Mesothelial cell of epicardium (in vitro differentiated cells): Measurements from ENCODE around the gene SLC38A8. TPM values are rescaled to one million over a fixed set of nuclear protein-coding genes. Genes with fewer than 3 reads are reported as not detected.

Experiments used
- DNase-seq, 2 experiments: peaks; one replicate each; pipeline ENCODE4 v3.0.0; 2021; ENCODE audit warnings: low spot score in 2 of 2; ENCODE audit not compliant: unreplicated experiment in 2 of 2
- H3K27ac Mint-ChIP-seq: 2 replicates; pipeline ENCODE4 v1.8.0; 2021; ENCODE audit warnings: mixed read lengths
- H3K27me3 Mint-ChIP-seq: 2 replicates; pipeline ENCODE4 v1.8.0; 2021; ENCODE audit warnings: low read depth, mixed read lengths
- H3K36me3 Mint-ChIP-seq: 2 replicates; pipeline ENCODE4 v1.8.0; 2021; ENCODE audit warnings: mixed read lengths
- H3K4me1 Mint-ChIP-seq: 2 replicates; pipeline ENCODE4 v1.8.0; 2021; ENCODE audit warnings: mixed read lengths
- H3K4me3 Mint-ChIP-seq: 2 replicates; pipeline ENCODE4 v1.8.0; 2021; ENCODE audit warnings: mild to moderate bottlenecking, moderate library complexity, mixed read lengths
- H3K9me3 Mint-ChIP-seq: 2 replicates; pipeline ENCODE4 v1.8.0; 2021; ENCODE audit warnings: mixed read lengths
- total RNA-seq: library from RNA; stranded (reverse); gene quantifications from 3 replicates; pipeline ENCODE4 v1.2.1, GENCODE V29; 2021
- TF ChIP-seq, protein P1 (sequence below): fragments of 200-600 bp; sonication (generic); IDR thresholded peaks from one replicate; pipeline ENCODE4 v1.5.0; 2021; ENCODE audit warnings: antibody characterized with exemption; ENCODE audit not compliant: unreplicated experiment

Gene SLC38A8
- total RNA-seq, 1 donor from 2014 or later, result not detected

DNA sequence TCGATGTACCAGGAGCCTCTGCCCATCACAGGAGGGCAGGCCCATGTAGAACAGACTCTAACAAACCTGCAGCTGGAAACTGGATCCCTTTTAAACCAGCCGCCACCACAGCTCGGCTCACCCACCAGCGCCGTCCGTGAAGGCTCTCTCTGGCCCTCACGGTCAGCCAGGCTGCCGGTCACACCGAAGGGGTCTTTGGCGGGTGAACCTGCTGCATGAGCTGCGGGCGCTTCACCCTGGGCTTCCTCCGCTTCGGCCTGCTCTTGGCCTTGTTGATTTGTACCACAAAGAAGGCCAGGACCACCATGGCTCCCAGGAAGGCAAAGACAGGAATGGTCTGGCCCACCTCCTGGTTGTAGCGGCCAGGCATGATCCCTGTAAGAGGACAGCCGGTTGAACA is 11.7 kb upstream of the SLC38A8 start:
- H3K27me3 Mint-ChIP-seq, result no peaks in the 10 kb centered on the region
- no peak overlapping the region for H3K4me3 Mint-ChIP-seq
- DNase-seq, result no peak
- TF ChIP-seq, protein P1, sequence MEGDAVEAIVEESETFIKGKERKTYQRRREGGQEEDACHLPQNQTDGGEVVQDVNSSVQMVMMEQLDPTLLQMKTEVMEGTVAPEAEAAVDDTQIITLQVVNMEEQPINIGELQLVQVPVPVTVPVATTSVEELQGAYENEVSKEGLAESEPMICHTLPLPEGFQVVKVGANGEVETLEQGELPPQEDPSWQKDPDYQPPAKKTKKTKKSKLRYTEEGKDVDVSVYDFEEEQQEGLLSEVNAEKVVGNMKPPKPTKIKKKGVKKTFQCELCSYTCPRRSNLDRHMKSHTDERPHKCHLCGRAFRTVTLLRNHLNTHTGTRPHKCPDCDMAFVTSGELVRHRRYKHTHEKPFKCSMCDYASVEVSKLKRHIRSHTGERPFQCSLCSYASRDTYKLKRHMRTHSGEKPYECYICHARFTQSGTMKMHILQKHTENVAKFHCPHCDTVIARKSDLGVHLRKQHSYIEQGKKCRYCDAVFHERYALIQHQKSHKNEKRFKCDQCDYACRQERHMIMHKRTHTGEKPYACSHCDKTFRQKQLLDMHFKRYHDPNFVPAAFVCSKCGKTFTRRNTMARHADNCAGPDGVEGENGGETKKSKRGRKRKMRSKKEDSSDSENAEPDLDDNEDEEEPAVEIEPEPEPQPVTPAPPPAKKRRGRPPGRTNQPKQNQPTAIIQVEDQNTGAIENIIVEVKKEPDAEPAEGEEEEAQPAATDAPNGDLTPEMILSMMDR, result no peak
- H3K9me3 Mint-ChIP-seq, result no peaks in the 10 kb centered on the region
- H3K36me3 Mint-ChIP-seq, result peaks cover 46% of the 10 kb centered on the region
- H3K27ac Mint-ChIP-seq, result no peak overlapping the region
- H3K4me1 Mint-ChIP-seq, result no peaks in the 10 kb centered on the region

- TF ChIP-seq, protein P1, result no peak
- no peak overlapping the region for H3K4me3 Mint-ChIP-seq
- no peak for DNase-seq
- peaks cover 42% of the 10 kb centered on the region for H3K36me3 Mint-ChIP-seq
- H3K27ac Mint-ChIP-seq, result no peak overlapping the region
- no peaks in the 10 kb centered on the region for H3K9me3 Mint-ChIP-seq
- H3K27me3 Mint-ChIP-seq, result no peaks in the 10 kb centered on the region
- H3K4me1 Mint-ChIP-seq, result no peaks in the 10 kb centered on the region
These were observed 10.6 kb upstream of the SLC38A8 start for GRCh38 chr16:84053237-84053636.

- TF ChIP-seq, protein P1, result no peak
- Mint-ChIP-seq H3K9me3 (no peaks in the 10 kb centered on the region), H3K4me1 (no peaks in the 10 kb centered on the region), H3K27me3 (no peaks in the 10 kb centered on the region), H3K36me3 (peaks cover 33% of the 10 kb centered on the region), H3K27ac (no peak overlapping the region), H3K4me3 (no peak overlapping the region)
- no peak for DNase-seq
These were observed 9.6 kb upstream of the SLC38A8 start for GRCh38 chr16:84052071-84052622.

DNA sequence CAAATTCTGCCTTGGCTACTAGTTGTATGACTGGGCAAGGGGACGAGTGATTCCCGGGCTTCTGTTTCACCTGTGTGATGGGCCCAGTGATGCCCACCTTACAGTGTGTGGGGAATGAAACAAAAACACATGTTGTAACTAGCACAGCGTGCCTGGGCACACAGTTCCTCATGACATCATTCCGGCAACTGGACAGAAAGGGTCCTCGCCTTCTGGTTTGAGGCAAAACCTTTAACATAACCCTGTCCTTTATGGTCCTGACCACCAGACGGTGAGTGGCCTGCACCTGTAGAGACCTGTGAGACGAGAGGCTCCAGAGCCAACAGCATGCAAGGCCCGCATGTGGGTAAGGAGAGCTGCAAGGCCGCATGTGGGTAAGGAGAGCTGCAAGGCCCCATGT is 7.7 kb upstream of the SLC38A8 start:
- no peaks in the 10 kb centered on the region for H3K4me1 Mint-ChIP-seq
- no peaks in the 10 kb centered on the region for H3K9me3 Mint-ChIP-seq
- DNase-seq, result no peak
- H3K36me3 Mint-ChIP-seq, result peaks cover 23% of the 10 kb centered on the region
- TF ChIP-seq, protein P1, result no peak
- no peaks in the 10 kb centered on the region for H3K27me3 Mint-ChIP-seq
- no peak overlapping the region for H3K4me3 Mint-ChIP-seq
- no peak overlapping the region for H3K27ac Mint-ChIP-seq

DNA sequence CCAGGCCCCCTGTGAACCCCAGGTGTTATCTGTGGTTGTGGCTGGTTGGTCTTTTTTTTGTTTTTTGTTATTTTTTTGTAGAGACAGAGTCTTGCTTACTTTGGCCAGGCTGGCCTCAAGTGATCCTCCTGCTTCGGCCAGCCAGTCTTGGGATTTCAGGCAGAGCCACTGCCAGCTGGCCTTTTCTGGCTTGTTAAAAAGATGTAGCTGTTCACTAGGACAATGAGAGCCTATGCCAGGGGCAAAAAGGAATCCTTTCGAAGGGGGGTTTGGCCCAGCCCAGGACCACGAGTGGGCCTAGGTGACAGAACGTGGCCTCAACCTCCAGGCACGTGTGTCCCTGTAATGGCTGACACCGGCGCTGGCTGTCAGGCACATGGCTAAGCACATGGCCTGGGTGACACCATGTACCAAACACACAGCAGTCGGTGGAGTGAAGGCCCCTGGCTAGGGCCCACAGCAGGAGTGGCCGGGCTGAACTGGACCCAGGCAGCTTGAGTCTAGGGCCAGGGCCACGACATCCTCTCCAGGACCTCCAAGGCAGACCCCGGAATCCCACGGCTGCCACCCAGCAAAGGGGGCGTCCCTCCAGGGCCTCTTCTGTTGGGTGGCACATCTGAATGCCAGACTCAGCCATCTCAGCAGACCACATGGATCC is 6.9 kb upstream of the SLC38A8 start:
- Mint-ChIP-seq H3K4me3 (no peak overlapping the region), H3K27ac (no peak overlapping the region), H3K4me1 (no peaks in the 10 kb centered on the region), H3K27me3 (peaks cover 2% of the 10 kb centered on the region), H3K9me3 (no peaks in the 10 kb centered on the region), H3K36me3 (peaks cover 22% of the 10 kb centered on the region)
- TF ChIP-seq, protein P1, result no peak
- DNase-seq, result no peak
